HG03103 (cell line): Measurements from ENCODE around the gene AKR1C8.
"Not testable (repeated sequence)": the region's sequence is repeated elsewhere in the genome, so short reads cannot be mapped to it uniquely, and the experiment has no call there.

Source experiments
- ATAC-seq: cut with Tn5 transposase; IDR thresholded peaks from one replicate; pipeline ENCODE4 v1.9.1; 2021; ENCODE audit warnings: low read depth; ENCODE audit not compliant: unreplicated experiment

Gene AKR1C8

DNA sequence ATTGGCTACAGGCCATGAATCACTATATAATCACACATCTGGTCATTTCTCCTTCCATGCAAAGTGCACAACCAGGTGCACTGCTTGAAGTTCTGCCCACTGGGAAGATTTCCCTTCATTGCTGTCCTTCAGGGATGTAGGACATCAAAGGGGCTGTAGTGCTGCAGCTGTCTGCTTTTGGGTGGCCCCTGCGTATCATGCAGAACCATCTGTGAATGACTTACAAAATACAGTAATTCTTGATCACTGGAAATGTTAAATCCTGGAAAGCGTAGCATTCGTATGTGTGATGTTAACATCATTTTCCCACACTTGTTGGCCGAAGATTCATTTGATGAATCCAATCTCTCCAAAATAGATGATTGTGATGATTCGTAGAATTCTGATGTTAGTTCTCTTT is 68.3 kb downstream of the AKR1C8 start:
- no peak for ATAC-seq

GRCh38 chr10:5109861-5110260 is 75.1 kb downstream of the AKR1C8 start:
- not testable (repeated sequence) for ATAC-seq

GRCh38 chr10:5108658-5109416 is 76.1 kb downstream of the AKR1C8 start:
- no peak for ATAC-seq

DNA sequence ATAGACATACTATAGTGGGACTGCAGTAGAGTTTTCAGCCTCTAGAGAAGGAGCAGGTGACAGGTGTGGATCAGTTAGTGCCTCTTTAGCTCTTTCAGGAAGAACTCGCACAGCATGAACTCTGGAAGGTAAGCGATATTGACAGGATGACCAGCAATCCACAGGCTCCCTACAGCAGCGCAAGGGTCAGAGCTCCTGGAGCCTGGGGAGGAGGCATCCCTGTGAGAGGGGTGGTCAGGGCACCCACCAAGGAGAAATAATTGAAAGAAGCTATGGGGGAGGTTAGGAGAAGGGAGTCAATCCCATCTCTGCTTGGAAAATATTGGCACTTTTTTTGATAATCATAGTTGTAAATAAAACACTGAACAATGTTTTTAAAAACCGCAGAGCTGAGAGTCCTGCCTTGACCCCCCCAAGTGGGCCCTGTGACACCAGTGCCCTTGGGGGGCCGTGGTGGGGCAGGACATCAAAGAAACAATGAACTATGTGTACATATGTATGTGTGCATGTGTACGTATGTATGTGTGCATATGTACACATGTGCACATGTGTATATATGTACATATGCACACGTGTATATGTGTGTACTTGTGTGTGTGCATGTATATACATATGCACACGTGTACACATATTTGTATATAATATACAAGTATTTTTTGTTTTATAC is 77.0 kb downstream of the AKR1C8 start:
- ATAC-seq = no peak

DNA sequence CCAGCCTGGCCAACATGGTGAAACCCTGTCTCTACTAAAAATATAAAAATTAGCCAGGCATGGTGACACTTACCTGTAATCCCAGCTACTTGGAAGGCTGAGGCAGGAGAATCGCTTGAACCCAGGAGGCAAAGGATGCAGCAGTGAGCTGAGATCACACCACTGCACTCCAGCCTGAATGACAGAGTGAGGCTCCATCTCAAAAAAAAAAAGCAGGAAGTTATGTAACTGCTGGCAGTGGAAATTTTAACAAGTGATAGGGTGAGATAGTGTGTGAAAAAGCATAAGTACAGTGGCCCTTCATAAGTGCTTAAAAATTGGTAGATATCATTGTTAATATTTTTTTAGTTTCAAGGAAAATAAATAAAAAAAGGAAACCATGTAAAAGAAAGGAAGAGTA is 78.4 kb downstream of the AKR1C8 start:
- ATAC-seq = no peak

- ATAC-seq = no peak
These were observed 79.3 kb downstream of the AKR1C8 start for GRCh38 chr10:5105626-5106025.
